HepG2 (cell line): Measurements from ENCODE around the gene CYP27A1. TPM values are rescaled to one million over a fixed set of nuclear protein-coding genes. Genes with fewer than 3 reads are reported as not detected.

Source experiments
- ATAC-seq: fragments of 200-7000 bp; cut with Tn5 transposase; 3 replicates; pipeline ENCODE4 v1.9.1; 2020; ENCODE audit warnings: mild to moderate bottlenecking, moderate library complexity
- BruUV-seq: library from RNA; stranded (reverse); fragments of 400-500 nt; replicated peaks from 2 replicates; lab custom pipeline; 2021; lab: Mats Ljungman, UMichigan
- CTCF ChIA-PET: fragments of 300-600 bp; formaldehyde crosslinking; extraction: SDS; loops from one replicate; lab custom pipeline; 2021; ENCODE audit warnings: low total read pairs, inconsistent platforms, low intra/inter-chr PET ratio; lab: Yijun Ruan, JAX
- POLR2A ChIA-PET: fragments of 350-600 bp; sonication (Branson Sonifier 250); formaldehyde crosslinking; loops from one replicate; lab custom pipeline; 2020; ENCODE audit warnings: antibody characterized with exemption, inconsistent platforms; lab: Yijun Ruan, JAX
- DNase-seq: peaks from one replicate; pipeline ENCODE4 v3.0.0-alpha.2; 2015; ENCODE audit warnings: low spot score
- FAIRE-seq: peaks from 3 replicates; lab custom pipeline; 2011; peaks lifted over from hg19 to GRCh38; lab: Jason Lieb, UNC
- H2AFZ ChIP-seq: one replicate; pipeline ENCODE4 v1.6.1; 2011; ENCODE audit warnings: low read length, inconsistent platforms
- H3K27ac ChIP-seq: fragments of 300-600 bp; 3 replicates; pipeline ENCODE4 v1.8.0; 2011; ENCODE audit warnings: mixed run types, mild to moderate bottlenecking, mixed read lengths, low read length, inconsistent platforms; ENCODE audit not compliant: insufficient read depth; ENCODE audit errors: extremely low read length
- H3K27me3 ChIP-seq, 2 experiments: fragments of 200-600 bp in 1 of 2; 2 replicates in 1 of 2; 3 replicates in 1 of 2; pipeline versions ENCODE4 v1.6.0 to v1.8.0; 2011; ENCODE audit warnings: low read length in 2 of 2, mild to moderate bottlenecking in 2 of 2, moderate library complexity in 2 of 2, inconsistent platforms in 1 of 2; ENCODE audit not compliant: insufficient read depth in 2 of 2, control insufficient read depth in 1 of 2
- H3K36me3 ChIP-seq, 2 experiments: fragments of 200-600 bp in 1 of 2; replicated peaks in 1 of 2; 2 replicates in 1 of 2; 3 replicates in 1 of 2; pipeline versions ENCODE4 v1.5.1 to v1.8.0; 2011; ENCODE audit warnings: low read length in 2 of 2, inconsistent platforms in 1 of 2; ENCODE audit not compliant: insufficient read depth in 2 of 2, control insufficient read depth in 1 of 2
- H3K4me1 ChIP-seq: 2 replicates; pipeline ENCODE4 v1.5.1; 2012; ENCODE audit warnings: low read length, inconsistent platforms; ENCODE audit not compliant: insufficient read depth
- H3K4me2 ChIP-seq: 2 replicates; pipeline ENCODE4 v1.6.0; 2011; ENCODE audit warnings: low read depth, low read length, inconsistent platforms
- H3K4me3 ChIP-seq, 3 experiments: fragments of 200-600 bp in 1 of 3; sonication (generic), shearing (Covaris generic) in 1 of 3; replicated peaks in 1 of 3; 2 replicates each; pipeline ENCODE4 v1.5.1; 2011 to 2016; ENCODE audit warnings: low read length in 3 of 3, inconsistent platforms in 2 of 3, low read depth in 2 of 3, mild to moderate bottlenecking in 2 of 3, control low read depth in 1 of 3, mixed read lengths in 1 of 3; ENCODE audit not compliant: insufficient read depth in 1 of 3
- H3K79me2 ChIP-seq: one replicate; pipeline ENCODE4 v1.6.1; 2011; ENCODE audit warnings: low read length, inconsistent platforms; ENCODE audit not compliant: insufficient read depth
- H3K9ac ChIP-seq: 2 replicates; pipeline ENCODE4 v1.6.0; 2011; ENCODE audit warnings: mild to moderate bottlenecking, low read depth, low read length, inconsistent platforms; ENCODE audit not compliant: insufficient read depth
- H3K9me3 ChIP-seq: 2 replicates; pipeline ENCODE4 v1.5.1; 2012; ENCODE audit warnings: mild to moderate bottlenecking, low read length
- H4K20me1 ChIP-seq: 2 replicates; pipeline ENCODE4 v1.6.0; 2011; ENCODE audit warnings: inconsistent platforms, mild to moderate bottlenecking, low read length, moderate library complexity; ENCODE audit not compliant: insufficient read depth
- AKNA ChIP-seq: sonication (generic); formaldehyde crosslinking; IDR thresholded peaks from 2 replicates; pipeline ENCODE4 v1.4.0; 2020; ENCODE audit warnings: missing genetic modification reagents, borderline replicate concordance
- ELF1 ChIP-seq: sonication (generic); formaldehyde crosslinking; IDR thresholded peaks from 2 replicates; pipeline ENCODE4 v1.4.0; 2020; ENCODE audit warnings: missing genetic modification reagents
- HMGA1 ChIP-seq: sonication (generic); formaldehyde crosslinking; conservative IDR thresholded peaks from 2 replicates; pipeline ENCODE4 v1.4.0; 2020; ENCODE audit warnings: missing genetic modification reagents
- KDM2A ChIP-seq: sonication (generic); formaldehyde crosslinking; IDR thresholded peaks from 2 replicates; pipeline ENCODE4 v1.4.0; 2020; ENCODE audit warnings: low read depth, missing genetic modification reagents, borderline replicate concordance
- POLR2AphosphoS2 ChIP-seq: IDR thresholded peaks from 2 replicates; pipeline ENCODE4 v1.6.1; 2011; ENCODE audit warnings: low read depth, low read length, improper control_type of control experiment
- ZNF142 ChIP-seq: sonication (generic); formaldehyde crosslinking; IDR thresholded peaks from 2 replicates; pipeline ENCODE4 v1.4.0; 2020; ENCODE audit warnings: missing genetic modification reagents
- ZNF770 ChIP-seq: sonication (generic); formaldehyde crosslinking; IDR thresholded peaks from 2 replicates; pipeline ENCODE4 v1.5.0; 2020; ENCODE audit warnings: mild to moderate bottlenecking, missing genetic modification reagents
- ZNF883 ChIP-seq: sonication (generic); formaldehyde crosslinking; IDR thresholded peaks from 2 replicates; pipeline ENCODE4 v1.5.1; 2020; ENCODE audit warnings: mild to moderate bottlenecking, missing genetic modification reagents; ENCODE audit errors: not compliant biosample characterization
- WGBS: methylation state at CpG from one replicate; pipeline ENCODE4 v1.1.6; 2017; ENCODE audit warnings: low lambda C conversion rate; 5-methylcytosine and 5-hydroxymethylcytosine counted together
- in situ Hi-C: cut with HindIII; loops from 2 replicates; pipeline ENCODE4 v1.10.0; 2017; ENCODE audit warnings: low pct_unique_long_range_greater_than_20kb; ENCODE audit not compliant: extremely low pct_ligation_motif_present
- intact Hi-C: fragments of 100-400 bp; cut with micrococcal nuclease; formaldehyde crosslinking; loops from one replicate; pipeline ENCODE4 v1.10.0; 2022; ENCODE audit not compliant: unreplicated experiment
- polyA plus RNA-seq, 8 experiments: library from polyadenylated mRNA; depleted of rRNA in 3 of 8; stranded (reverse) in 7 of 8; unstranded in 1 of 8; fragments of >200 nt; fragmentation: Illumina TruSeq in 4 of 8; extraction: Trizol in 4 of 8; gene quantifications; 2 replicates each; pipeline versions ENCODE4 v1.2.1 to v1.2.3, GENCODE V29; 2011 to 2016; ENCODE audit warnings: low read depth in 4 of 8, missing spikeins in 1 of 8, mixed read lengths in 1 of 8; ENCODE audit not compliant: insufficient read depth in 1 of 8
- total RNA-seq, 5 experiments: library from RNA; depleted of rRNA; stranded (reverse); fragments of >200 nt; fragmentation: Illumina TruSeq; extraction: Trizol; gene quantifications; 2 replicates each; pipeline ENCODE4 v1.2.3, GENCODE V29; 2016; ENCODE audit warnings: low read depth in 1 of 5
- TF ChIP-seq, protein P1 (sequence below): sonication (generic); formaldehyde crosslinking; IDR thresholded peaks from 2 replicates; pipeline ENCODE4 v1.8.0; 2022; ENCODE audit warnings: mild to moderate bottlenecking, missing genetic modification reagents, moderate library complexity

The CYP27A1 gene
- total and polyA plus RNA-seq, 2 of the 13 experiments (the other 11 are each of a cell fraction or from before 2014, with no cell fraction given): 157 to 266 TPM

DNA sequence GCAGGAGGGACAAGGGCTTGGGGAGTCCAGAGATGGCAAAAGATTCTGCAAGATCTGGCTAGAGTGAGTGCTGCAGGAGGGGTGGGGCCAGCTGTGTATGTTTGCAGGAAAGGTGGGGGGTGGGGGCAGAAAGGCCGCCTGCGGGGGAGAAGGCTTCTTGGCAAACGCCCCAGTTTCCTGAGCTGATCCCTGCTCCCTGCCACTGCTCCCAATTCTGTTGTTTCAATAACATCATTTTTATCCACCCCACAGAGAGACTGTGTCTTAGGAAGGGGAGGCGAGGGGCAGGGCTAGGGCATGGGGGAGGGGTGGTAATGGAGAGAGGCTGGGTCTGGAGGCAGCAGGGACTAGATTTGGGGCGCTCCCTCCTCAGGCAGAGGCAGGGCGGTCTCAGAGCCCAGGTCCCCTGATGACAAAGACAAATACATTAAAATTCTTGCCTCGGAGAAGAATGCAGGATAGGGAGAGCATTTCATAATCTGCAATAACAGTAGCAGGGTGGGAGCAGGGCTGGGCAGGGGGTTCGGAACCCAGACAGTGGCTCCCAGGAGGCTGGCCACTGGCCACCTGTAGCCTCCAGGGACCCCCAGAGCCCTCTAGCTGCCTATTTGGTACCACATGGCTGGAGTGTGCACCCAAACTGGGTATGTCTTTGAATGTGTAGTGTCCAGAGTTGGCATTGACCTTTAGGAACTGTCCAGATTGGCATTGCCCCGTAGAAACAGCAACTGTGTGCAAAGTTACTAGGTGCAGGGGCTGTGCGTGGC, 75.6 kb downstream of the CYP27A1 start:
- H3K27me3 ChIP-seq: peaks cover 18 to 90% of the 10 kb centered on the region in 2 experiments
- H4K20me1 ChIP-seq: no peaks in the 10 kb centered on the region; the same call in 1 of the 2 replicates
- FAIRE-seq: no peak
- no peaks in the 10 kb centered on the region for H3K36me3 ChIP-seq
- H3K4me3 ChIP-seq: no peak overlapping the region
- no peak overlapping the region for H3K27ac ChIP-seq
- DNase-seq: no peak
- ChIA-PET POLR2A (no interaction called here), CTCF (no interaction called here)
- intact Hi-C loops: no loop called here
- no peak overlapping the region for H2AFZ ChIP-seq
- no peak overlapping the region for H3K9ac ChIP-seq
- 7% methylated on average over 10 of the region's 10 CpGs for WGBS
- no peak for ATAC-seq
- no TSS peak for BruUV-seq
- no peaks in the 10 kb centered on the region for H3K79me2 ChIP-seq
- peaks cover 37% of the 10 kb centered on the region for H3K4me1 ChIP-seq
- no peaks in the 10 kb centered on the region for H3K9me3 ChIP-seq
- no peak overlapping the region for H3K4me2 ChIP-seq
- in situ Hi-C loops: no loop called here
- TF ChIP-seq ZNF883 (no peak), HMGA1 (CRISPR knock-in tag) (no peak), AKNA (CRISPR knock-in tag) (no peak), POLR2AphosphoS2 (no peak), KDM2A (CRISPR knock-in tag) (no peak), ZNF770 (CRISPR knock-in tag) (no peak), ELF1 (CRISPR knock-in tag) (no peak), ZNF142 (no peak)
- TF ChIP-seq, protein P1, sequence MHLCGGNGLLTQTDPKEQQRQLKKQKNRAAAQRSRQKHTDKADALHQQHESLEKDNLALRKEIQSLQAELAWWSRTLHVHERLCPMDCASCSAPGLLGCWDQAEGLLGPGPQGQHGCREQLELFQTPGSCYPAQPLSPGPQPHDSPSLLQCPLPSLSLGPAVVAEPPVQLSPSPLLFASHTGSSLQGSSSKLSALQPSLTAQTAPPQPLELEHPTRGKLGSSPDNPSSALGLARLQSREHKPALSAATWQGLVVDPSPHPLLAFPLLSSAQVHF (CRISPR knock-in tag): no peak
